ENCODE results near the gene RAE1.
A peak's percentile ranks its signal among the peaks of the same experiment; 100 is the strongest.

Gene RAE1

GRCh38 chr20:57388953-57389694 lies 38.1 kb downstream of the RAE1 start:
- no peak overlapping the region for H3K27ac ChIP-seq
- no peaks in the 10 kb centered on the region for H3K27me3 ChIP-seq (replicated peaks)
- H3K36me3 ChIP-seq (replicated peaks): no peaks in the 10 kb centered on the region
- DNase-seq: no peak
- TF ChIP-seq CTCF (IDR thresholded peaks at IDR 0.05; ENCODE audit: low read depth, low read length, missing control alignments): peak; percentile 51
- peak overlapping the region; percentile 17 for H3K4me3 ChIP-seq (ENCODE audit: low read depth, low read length)
- in situ Hi-C loops (cut with HindIII; ENCODE audit: low pct_ligation_motif_present, low sequenced_read_pairs): no loop called here

DNA sequence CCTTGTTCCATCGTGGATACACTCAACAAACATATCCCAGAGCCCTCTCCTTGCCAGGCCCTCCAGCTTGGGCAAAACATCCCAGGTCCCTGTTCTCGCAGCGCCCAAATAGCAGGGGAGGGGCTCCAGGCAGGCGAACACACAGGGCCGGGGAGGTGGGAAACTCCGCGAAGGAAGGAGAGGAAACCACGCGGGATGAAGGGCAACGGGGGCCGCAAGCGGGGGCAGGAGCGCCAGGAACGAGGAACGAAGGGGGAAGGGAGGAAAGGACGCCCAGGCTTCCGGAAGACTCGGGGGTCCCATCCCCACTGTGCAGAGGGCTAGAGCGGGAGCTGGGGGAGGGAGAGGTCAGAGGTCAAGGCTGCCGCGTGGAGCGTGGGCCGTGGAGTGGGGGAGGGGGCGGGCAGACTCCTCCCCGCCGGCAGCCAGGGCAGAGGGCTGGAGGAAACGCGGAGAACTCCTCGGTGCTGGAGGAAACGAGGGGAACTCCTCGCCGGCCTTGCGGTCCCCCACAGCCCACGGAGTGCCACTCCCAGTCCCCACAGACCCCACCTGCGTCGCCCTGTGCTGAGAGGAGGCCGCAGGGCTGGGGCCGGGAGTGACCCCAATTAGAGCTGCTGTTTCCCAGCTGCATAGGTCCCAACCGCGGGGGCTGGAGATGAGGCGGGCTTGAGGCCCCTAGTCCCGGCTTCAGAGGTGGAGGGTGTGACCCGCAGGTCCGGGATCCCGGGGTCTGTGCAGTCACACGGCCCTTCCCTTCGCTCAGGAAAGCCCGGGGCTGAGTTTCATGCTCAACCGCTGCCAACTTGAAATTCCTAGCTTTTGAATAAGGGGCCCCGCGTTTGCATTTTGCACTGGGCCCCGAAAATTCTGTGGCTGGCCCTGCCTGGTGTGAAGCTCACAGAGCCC lies 38.9 kb downstream of the RAE1 start:
- no peak for TF ChIP-seq CTCF (IDR thresholded peaks at IDR 0.05; ENCODE audit: low read depth, low read length, missing control alignments)

DNA sequence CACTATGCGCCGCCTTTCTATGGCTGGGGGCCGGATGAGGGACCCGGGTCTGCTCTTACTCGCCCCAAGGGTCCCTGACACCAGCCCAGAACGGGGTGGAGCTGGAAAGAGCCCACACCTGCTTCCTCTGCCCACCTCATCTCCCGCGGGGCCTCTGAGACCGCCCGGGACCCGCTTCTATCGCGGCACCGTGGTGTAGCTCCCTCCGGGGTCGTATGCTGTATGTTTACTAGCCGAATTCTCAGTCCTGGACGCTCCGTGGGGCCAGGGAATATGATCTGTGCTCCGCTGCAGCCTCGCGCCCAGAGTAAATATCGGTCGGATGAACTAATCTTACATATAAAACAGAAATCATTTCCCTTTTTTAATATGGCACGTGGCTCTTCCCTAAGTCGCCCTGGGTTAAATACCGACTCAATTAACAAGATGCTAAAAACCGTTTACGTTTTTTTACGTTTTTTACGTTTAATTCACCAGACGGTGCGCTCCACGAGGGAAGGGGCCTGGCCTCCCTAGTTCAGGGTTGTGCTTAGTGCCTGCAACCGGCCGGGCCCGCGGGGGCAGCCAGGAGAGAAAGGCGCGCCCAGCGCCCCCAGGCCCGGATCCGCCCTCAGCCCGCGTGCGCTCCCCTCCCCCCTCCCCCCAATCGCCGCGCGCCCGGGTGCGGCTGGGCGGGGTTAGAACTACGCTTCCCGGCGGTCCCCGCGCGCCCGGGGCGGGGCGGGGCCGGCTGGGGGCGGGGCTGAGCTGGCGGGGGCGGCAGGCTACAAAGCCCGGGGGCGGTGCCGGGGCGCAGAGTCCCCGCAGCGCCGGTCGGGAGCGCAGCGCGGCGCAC lies 39.8 kb downstream of the RAE1 start, which contains the start of gene RBM38:
TSS of gene RBM38 (plus strand) at position 793 of the 835 bp plus-strand sequence. CDS start 186 bp downstream, outside the sequence.
- Histone ChIP-seq H3K36me3 (replicated peaks) (no peaks in the 10 kb centered on the region), H3K27me3 (replicated peaks) (no peaks in the 10 kb centered on the region), H3K4me3 (ENCODE audit: low read depth, low read length) (peak within 1 kb of the TSS; percentile 60), H3K27ac (peak within 1 kb of the TSS; percentile 38)
- TF ChIP-seq CTCF (IDR thresholded peaks at IDR 0.05; ENCODE audit: low read depth, low read length, missing control alignments): no peak
- DNase-seq: no peak
- in situ Hi-C loops (cut with HindIII; ENCODE audit: low pct_ligation_motif_present, low sequenced_read_pairs): no loop called here

More for the DNA sequence above, 38.9 kb downstream of the RAE1 start:
- in situ Hi-C loops (cut with HindIII; ENCODE audit: low pct_ligation_motif_present, low sequenced_read_pairs): no loop called here
- no peak for DNase-seq
- Histone ChIP-seq H3K27me3 (replicated peaks) (no peaks in the 10 kb centered on the region), H3K36me3 (replicated peaks) (no peaks in the 10 kb centered on the region), H3K27ac (no peak overlapping the region), H3K4me3 (ENCODE audit: low read depth, low read length) (peak overlapping the region; percentile 17)

DNA sequence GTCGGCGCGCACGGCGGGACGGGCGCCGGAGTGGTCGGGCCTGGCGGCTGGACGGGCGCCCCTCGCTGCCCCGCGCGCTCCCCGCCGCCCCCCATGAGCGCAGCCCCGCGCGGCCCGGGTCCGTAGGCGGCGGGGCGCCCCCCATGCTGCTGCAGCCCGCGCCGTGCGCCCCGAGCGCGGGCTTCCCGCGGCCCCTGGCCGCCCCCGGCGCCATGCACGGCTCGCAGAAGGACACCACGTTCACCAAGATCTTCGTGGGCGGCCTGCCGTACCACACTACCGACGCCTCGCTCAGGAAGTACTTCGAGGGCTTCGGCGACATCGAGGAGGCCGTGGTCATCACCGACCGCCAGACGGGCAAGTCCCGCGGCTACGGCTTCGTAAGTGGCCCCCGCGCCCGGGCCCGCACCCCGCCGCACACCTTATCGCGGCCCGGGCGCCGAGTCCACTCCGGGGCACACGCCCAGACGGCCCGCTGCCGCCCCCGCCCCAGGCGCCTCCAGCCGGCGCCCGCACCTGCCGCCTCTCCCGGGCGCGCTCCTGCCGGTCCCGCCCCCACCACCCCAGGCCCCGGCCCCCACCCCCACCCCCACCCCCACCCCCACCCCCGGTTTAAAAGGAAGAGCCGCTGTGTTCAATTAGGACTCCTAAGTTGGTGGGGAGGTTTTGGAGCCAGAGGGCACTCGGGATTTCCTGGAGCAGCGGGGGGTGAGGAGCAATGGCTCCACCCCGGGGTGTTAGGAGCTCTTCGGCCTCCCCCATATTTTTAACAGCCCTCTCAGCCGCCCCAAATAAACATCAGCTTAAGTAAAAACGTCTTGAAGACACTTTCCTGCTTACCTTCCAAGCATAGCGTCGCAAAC lies 40.6 kb downstream of the RAE1 start:
- H3K36me3 ChIP-seq (replicated peaks): no peaks in the 10 kb centered on the region
- in situ Hi-C loops (cut with HindIII; ENCODE audit: low pct_ligation_motif_present, low sequenced_read_pairs): no loop called here
- H3K27ac ChIP-seq: no peak overlapping the region
- no peak for DNase-seq
- H3K4me3 ChIP-seq (ENCODE audit: low read depth, low read length): peak overlapping the region; percentile 60
- no peak for TF ChIP-seq CTCF (IDR thresholded peaks at IDR 0.05; ENCODE audit: low read depth, low read length, missing control alignments)
- no peaks in the 10 kb centered on the region for H3K27me3 ChIP-seq (replicated peaks)
